Karpas-422 (cell line): ENCODE results near the gene FNTB. TPM values are rescaled to one million over a fixed set of nuclear protein-coding genes. Genes with fewer than 3 reads are reported as not detected.

Experiments used
- DNase-seq: peaks from one replicate; pipeline ENCODE4 v3.0.0-alpha.2; 2015
- H2AFZ ChIP-seq: fragments of 200-600 bp; sonication (generic); 2 replicates; pipeline ENCODE4 v1.6.1; 2014; ENCODE audit warnings: antibody characterized with exemption, low read length, mixed read lengths
- H3K27ac ChIP-seq: fragments of 200-600 bp; sonication (generic); 2 replicates; pipeline ENCODE4 v1.5.1; 2014; ENCODE audit warnings: mild to moderate bottlenecking, low read length, moderate library complexity
- H3K27me3 ChIP-seq: fragments of 200-600 bp; sonication (generic); 2 replicates; pipeline ENCODE4 v1.6.1; 2014; ENCODE audit warnings: low read length, mixed read lengths
- H3K36me3 ChIP-seq: fragments of 200-600 bp; sonication (generic); 2 replicates; pipeline ENCODE4 v1.6.1; 2014; ENCODE audit warnings: low read length, mixed read lengths; ENCODE audit not compliant: insufficient read depth
- H3K4me1 ChIP-seq: fragments of 200-600 bp; sonication (generic); 2 replicates; pipeline ENCODE4 v1.6.1; 2014; ENCODE audit warnings: mild to moderate bottlenecking, low read length, mixed read lengths
- H3K4me2 ChIP-seq: fragments of 200-600 bp; sonication (generic); 2 replicates; pipeline ENCODE4 v1.6.1; 2014; ENCODE audit warnings: low read length, low read depth, mild to moderate bottlenecking; ENCODE audit not compliant: poor library complexity, severe bottlenecking
- H3K4me3 ChIP-seq: fragments of 200-600 bp; sonication (generic); 2 replicates; pipeline ENCODE4 v1.5.1; 2014; ENCODE audit warnings: mild to moderate bottlenecking, antibody characterized with exemption, low read length, mixed read lengths
- H3K79me2 ChIP-seq: fragments of 200-600 bp; sonication (generic); 2 replicates; pipeline ENCODE4 v1.6.1; 2014; ENCODE audit warnings: mild to moderate bottlenecking, low read length, mixed read lengths
- H3K9ac ChIP-seq: fragments of 200-600 bp; sonication (generic); 2 replicates; pipeline ENCODE4 v1.6.0; 2014; ENCODE audit warnings: low read length
- H3K9me2 ChIP-seq: fragments of 200-600 bp; sonication (generic), shearing (Covaris generic); replicated peaks from 2 replicates; pipeline ENCODE4 v1.6.0; 2014; ENCODE audit warnings: mild to moderate bottlenecking, low read length, moderate library complexity; ENCODE audit not compliant: insufficient read depth
- H3K9me3 ChIP-seq: fragments of 300-700, 200-600 bp; sonication (generic); 2 replicates; pipeline ENCODE4 v1.6.1; 2014; ENCODE audit warnings: low read length, mixed read lengths
- H4K20me1 ChIP-seq: fragments of 200-600 bp; sonication (generic); 2 replicates; pipeline ENCODE4 v1.6.1; 2014; ENCODE audit warnings: mild to moderate bottlenecking, antibody characterized with exemption, low read length, low read depth; ENCODE audit not compliant: insufficient read depth
- total RNA-seq: library from RNA; depleted of rRNA; stranded (reverse); fragments of >200 nt; shearing (Covaris generic); gene quantifications from 2 replicates; pipeline ENCODE4 v1.2.3, GENCODE V29; 2014; ENCODE audit warnings: low replicate concordance

FNTB gene
- total RNA-seq, 1 experiment from 2014 or later, result 16.0 TPM

DNA sequence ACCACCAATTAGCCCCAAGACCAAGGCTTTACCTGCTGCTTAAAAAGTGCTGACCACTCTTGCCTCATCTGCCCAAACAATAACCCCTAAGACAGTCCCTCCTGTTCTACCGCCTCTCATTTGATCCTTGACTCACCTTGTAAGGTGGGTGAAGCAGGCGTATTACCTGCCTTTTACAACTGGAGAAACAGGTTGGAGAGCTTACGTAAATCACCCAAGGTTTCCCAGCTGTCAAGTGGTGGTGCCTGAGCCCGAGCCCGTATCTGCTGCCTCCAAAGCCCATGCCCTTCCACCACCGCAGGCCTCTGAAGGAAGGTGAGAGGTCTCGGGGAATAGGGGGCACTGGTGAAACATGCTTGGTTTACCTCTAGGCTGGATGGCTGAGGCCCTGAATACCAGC lies 79.0 kb downstream of the FNTB start:
- peaks cover 33% of the 10 kb centered on the region for H3K36me3 ChIP-seq
- no peaks in the 10 kb centered on the region for H3K79me2 ChIP-seq
- DNase-seq, result no peak

DNA sequence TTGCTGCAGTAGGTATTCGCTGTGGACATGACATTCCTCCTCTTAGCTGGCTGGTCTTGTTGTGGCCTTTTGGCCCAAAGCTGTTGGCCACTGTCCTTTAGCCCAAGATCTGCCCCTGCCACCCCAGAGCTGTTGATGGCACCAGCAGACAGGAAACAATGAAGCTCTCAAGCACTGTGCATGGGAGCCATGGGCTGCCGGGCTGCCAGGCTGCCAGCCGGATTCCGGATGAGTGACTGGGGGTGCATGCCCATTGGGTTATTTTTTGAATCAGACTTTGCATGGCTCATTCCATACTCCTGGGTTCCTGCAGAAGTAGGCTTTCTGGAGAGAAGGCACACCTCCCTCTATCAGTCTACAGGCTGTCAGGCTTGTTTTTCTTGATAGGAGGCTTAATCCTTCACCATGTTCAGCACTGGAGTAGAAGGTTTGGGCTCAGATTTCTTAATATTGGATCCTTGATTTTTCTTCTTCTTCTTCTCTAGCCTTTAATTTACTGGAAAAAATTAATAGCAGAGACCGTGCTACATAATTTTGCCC lies 83.2 kb downstream of the FNTB start:
- H3K27me3 ChIP-seq, result no peaks in the 10 kb centered on the region
- H3K4me3 ChIP-seq, result no peak overlapping the region
- no peak overlapping the region for H3K9ac ChIP-seq
- no peak overlapping the region for H2AFZ ChIP-seq
- H3K9me3 ChIP-seq, result no peaks in the 10 kb centered on the region
- H3K27ac ChIP-seq, result no peak overlapping the region
- no peak for DNase-seq
- 0 out of 2 replicates have a peak, but pooled peaks cover 1% of the 10 kb centered on the region for H4K20me1 ChIP-seq
- no peaks in the 10 kb centered on the region for H3K4me1 ChIP-seq
- peaks cover 20% of the 10 kb centered on the region; the same call in 1 of the 2 replicates for H3K36me3 ChIP-seq
- H3K9me2 ChIP-seq, result no peaks in the 10 kb centered on the region
- H3K79me2 ChIP-seq, result peaks cover 6% of the 10 kb centered on the region; the same call in 1 of the 2 replicates
- no peak overlapping the region for H3K4me2 ChIP-seq

More for the DNA sequence above, 79.0 kb downstream of the FNTB start:
- Histone ChIP-seq H3K9me2 (no peaks in the 10 kb centered on the region), H3K27ac (no peak overlapping the region), H3K27me3 (no peaks in the 10 kb centered on the region), H4K20me1 (no peaks in the 10 kb centered on the region), H2AFZ (no peak overlapping the region), H3K4me1 (no peaks in the 10 kb centered on the region), H3K4me3 (no peak overlapping the region), H3K4me2 (no peak overlapping the region), H3K9ac (no peak overlapping the region), H3K9me3 (no peaks in the 10 kb centered on the region)

DNA sequence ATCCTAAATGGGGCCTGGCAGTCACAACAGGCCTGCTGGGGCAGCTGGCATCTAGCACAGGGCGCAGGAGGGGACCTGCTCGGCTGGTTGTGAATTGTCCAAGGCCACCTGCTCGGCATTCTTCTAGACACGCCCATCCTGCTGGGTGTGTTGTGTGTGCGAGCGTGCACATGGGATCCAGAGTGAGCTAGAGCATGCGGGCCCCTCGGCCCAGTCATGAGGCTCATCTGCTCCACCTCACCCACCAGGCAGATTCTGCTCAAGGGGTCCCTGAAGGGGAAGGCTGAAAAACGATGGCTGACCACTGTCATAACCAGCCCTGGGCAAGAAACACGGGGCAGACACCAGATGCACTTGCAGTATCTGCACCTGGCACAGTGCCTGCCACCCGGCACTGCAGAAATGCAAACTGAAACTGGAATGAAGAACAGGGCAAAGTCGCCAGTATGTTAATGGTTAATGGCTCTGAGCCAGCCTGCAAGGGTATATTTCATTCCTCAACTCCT lies 83.8 kb downstream of the FNTB start:
- Histone ChIP-seq H3K79me2 (peaks cover 11% of the 10 kb centered on the region; the same call in 1 of the 2 replicates), H3K9me2 (no peaks in the 10 kb centered on the region), H3K4me3 (no peak overlapping the region), H3K9ac (no peak overlapping the region), H3K4me2 (no peak overlapping the region), H3K4me1 (no peaks in the 10 kb centered on the region), H3K27me3 (no peaks in the 10 kb centered on the region), H3K27ac (no peak overlapping the region), H4K20me1 (0 out of 2 replicates have a peak, but pooled peaks cover 6% of the 10 kb centered on the region), H3K9me3 (no peaks in the 10 kb centered on the region), H2AFZ (no peak overlapping the region), H3K36me3 (peaks cover 19% of the 10 kb centered on the region)
- no peak for DNase-seq

DNA sequence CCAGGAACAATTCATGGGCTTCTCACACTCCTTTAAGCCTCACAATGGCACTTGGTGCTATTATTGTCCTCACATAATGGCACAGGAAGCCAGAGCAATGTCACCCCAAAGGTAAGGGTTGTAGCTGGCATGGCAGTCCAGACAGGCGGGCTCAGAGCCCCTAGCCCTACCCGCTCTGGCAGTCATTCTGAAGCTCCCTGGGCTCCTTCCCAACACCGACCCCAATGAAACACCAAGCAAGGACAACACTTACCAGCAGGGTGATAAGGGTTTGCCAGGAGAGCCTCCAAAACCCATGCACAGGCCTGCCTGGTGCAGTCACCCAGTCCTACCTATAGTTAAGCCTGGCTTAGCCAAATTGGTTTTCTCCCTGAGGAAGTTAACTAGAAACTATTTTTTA lies 84.8 kb downstream of the FNTB start:
- Histone ChIP-seq H3K4me2 (no peak overlapping the region), H3K79me2 (peaks cover 11% of the 10 kb centered on the region; the same call in 1 of the 2 replicates), H3K9me3 (no peaks in the 10 kb centered on the region), H3K36me3 (peaks cover 21% of the 10 kb centered on the region), H4K20me1 (0 out of 2 replicates have a peak, but pooled peaks cover 6% of the 10 kb centered on the region), H3K4me1 (no peaks in the 10 kb centered on the region), H3K27me3 (no peaks in the 10 kb centered on the region), H3K4me3 (no peak overlapping the region), H2AFZ (no peak overlapping the region), H3K27ac (no peak overlapping the region), H3K9me2 (no peaks in the 10 kb centered on the region), H3K9ac (no peak overlapping the region)
- no peak for DNase-seq

DNA sequence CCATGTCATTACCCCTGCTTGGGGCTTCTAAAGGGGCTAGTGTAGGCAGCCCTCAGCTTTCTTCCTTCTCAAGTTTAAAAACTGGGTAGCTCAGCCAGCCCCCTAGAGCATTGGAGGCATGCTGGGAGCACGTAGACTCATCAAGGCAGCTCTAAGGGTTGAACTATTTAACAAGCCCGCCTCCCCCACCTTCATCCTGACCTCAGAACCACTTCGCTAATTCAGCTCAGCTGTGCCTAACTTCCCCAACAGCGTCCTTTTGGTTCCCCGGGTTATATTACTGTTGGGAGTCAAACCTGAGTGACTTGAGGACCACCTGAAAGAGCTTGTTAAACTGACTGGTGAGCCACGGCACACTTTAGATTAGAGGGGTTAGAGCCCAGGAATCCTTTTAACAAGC lies 85.6 kb downstream of the FNTB start:
- no peak for DNase-seq
- no peak overlapping the region for H2AFZ ChIP-seq
- no peaks in the 10 kb centered on the region for H3K9me3 ChIP-seq
- H4K20me1 ChIP-seq, result 0 out of 2 replicates have a peak, but pooled peaks cover 6% of the 10 kb centered on the region
- no peaks in the 10 kb centered on the region for H3K9me2 ChIP-seq
- H3K4me2 ChIP-seq, result no peak overlapping the region
- no peaks in the 10 kb centered on the region for H3K27me3 ChIP-seq
- H3K27ac ChIP-seq, result no peak overlapping the region
- no peaks in the 10 kb centered on the region for H3K4me1 ChIP-seq
- peaks cover 22% of the 10 kb centered on the region for H3K36me3 ChIP-seq
- no peak overlapping the region for H3K4me3 ChIP-seq
- no peak overlapping the region for H3K9ac ChIP-seq
- H3K79me2 ChIP-seq, result peaks cover 11% of the 10 kb centered on the region; the same call in 1 of the 2 replicates

DNA sequence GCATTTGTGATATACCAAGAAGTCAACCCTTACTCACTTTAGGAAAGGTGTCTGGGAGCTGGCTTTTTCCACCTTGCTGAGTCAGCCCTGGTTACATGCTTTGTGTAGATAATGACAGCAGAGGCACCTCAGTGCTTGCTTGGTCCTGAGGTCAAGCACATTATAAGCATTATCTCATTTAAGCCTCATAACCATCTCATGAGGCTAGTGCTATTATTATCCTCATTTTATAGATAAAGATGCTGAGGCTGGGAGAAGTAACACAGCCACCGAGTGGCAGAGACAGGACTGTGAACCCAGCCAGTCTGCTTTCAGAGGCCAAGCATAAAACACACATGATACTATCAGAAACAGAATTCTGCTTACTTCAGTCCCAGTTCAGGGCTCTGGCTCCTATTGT lies 86.2 kb downstream of the FNTB start:
- H3K79me2 ChIP-seq, result peaks cover 11% of the 10 kb centered on the region; the same call in 1 of the 2 replicates
- no peaks in the 10 kb centered on the region for H3K4me1 ChIP-seq
- DNase-seq, result no peak
- no peaks in the 10 kb centered on the region for H3K27me3 ChIP-seq
- H3K4me3 ChIP-seq, result no peak overlapping the region
- H3K4me2 ChIP-seq, result no peak overlapping the region
- H3K9me2 ChIP-seq, result no peaks in the 10 kb centered on the region
- no peak overlapping the region for H3K9ac ChIP-seq
- no peak overlapping the region for H2AFZ ChIP-seq
- 0 out of 2 replicates have a peak, but pooled peaks cover 6% of the 10 kb centered on the region for H4K20me1 ChIP-seq
- no peaks in the 10 kb centered on the region for H3K9me3 ChIP-seq
- H3K27ac ChIP-seq, result no peak overlapping the region
- peaks cover 29% of the 10 kb centered on the region for H3K36me3 ChIP-seq

DNA sequence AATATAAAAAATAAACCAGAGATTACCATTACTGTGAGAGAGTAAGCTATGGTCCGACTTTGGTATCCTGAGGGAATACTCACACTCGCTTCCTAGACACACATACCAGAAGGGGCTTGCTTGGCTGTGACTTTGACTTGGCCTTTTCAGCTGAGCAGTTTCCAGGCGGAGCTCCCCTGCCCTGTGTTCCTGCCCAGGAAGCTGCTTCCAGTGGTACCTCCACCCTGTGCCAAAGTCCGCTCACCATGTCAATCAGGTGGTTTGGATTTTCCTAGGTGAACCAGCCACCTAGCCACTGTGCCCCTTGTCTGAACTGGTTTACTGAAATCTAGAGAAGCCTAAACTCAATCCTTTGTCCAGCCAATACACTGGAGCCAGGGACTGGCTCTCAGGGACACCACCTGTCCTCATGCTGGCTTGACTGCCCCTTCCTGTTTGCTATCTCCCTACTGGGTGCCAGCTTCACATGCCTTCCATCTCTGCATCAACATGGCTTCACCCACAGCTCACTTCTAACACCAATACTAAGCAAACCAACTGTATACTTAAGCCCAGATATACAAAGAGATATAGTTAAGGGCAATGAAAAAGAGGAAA lies 87.0 kb downstream of the FNTB start:
- peaks cover 30% of the 10 kb centered on the region for H3K36me3 ChIP-seq
- H3K79me2 ChIP-seq, result peaks cover 13% of the 10 kb centered on the region
- H3K27ac ChIP-seq, result no peak overlapping the region
- 0 out of 2 replicates have a peak, but pooled peaks cover 6% of the 10 kb centered on the region for H4K20me1 ChIP-seq
- no peak overlapping the region for H3K4me2 ChIP-seq
- no peaks in the 10 kb centered on the region for H3K9me3 ChIP-seq
- DNase-seq, result no peak
- H3K27me3 ChIP-seq, result no peaks in the 10 kb centered on the region
- H3K9ac ChIP-seq, result no peak overlapping the region
- no peaks in the 10 kb centered on the region for H3K4me1 ChIP-seq
- H3K4me3 ChIP-seq, result no peak overlapping the region
- H2AFZ ChIP-seq, result no peak overlapping the region
- H3K9me2 ChIP-seq, result no peaks in the 10 kb centered on the region

DNA sequence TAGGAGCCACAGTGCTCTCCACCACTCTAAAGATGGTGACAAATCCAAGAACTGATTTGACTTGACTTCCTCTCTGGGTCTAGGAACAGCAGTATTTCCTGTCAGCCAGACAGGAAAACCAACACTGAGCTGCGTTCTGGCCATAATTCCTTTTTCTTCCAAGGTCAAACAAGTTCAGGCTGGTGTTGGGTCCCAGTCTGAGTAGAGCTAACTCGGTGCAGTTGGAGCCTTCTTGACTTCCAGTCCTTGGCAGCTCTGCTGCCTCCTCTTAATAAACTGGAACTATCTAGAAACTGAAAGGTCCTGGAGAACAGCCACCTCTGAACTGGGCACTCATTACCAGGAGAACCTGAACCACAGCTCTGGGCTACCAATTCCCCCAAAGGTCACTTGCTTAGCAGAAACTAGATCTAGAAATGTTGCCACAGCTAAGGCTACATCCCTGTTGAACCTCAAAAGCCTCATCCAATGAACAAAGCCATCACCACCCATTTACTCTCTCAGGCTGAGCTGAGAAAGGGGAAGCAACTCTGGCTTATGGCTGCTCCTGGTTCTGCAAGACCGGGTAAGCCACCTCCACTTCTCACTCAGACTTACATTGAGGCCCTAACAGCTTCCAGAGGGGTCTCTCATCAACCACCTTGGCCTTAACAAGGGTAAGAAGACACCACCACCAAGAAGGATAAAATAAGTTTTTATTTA lies 87.9 kb downstream of the FNTB start:
- Histone ChIP-seq H3K36me3 (peaks cover 39% of the 10 kb centered on the region), H2AFZ (no peak overlapping the region), H3K4me3 (no peak overlapping the region), H3K79me2 (peaks cover 22% of the 10 kb centered on the region), H3K9me2 (no peaks in the 10 kb centered on the region), H3K9me3 (no peaks in the 10 kb centered on the region), H3K27ac (no peak overlapping the region), H3K4me2 (no peak overlapping the region), H4K20me1 (0 out of 2 replicates have a peak, but pooled peaks cover 6% of the 10 kb centered on the region), H3K9ac (no peak overlapping the region), H3K27me3 (no peaks in the 10 kb centered on the region), H3K4me1 (no peaks in the 10 kb centered on the region)
- DNase-seq, result peak; percentile 63
